Neuron (in vitro differentiated cells): ENCODE measurements around the gene ST8SIA3.
A peak's percentile ranks its signal among the peaks of the same experiment; 100 is the strongest.

Experiments
- H2AFZ ChIP-seq: one replicate; pipeline ENCODE4 v1.6.1; 2013; ENCODE audit warnings: low read depth, mild to moderate bottlenecking, inconsistent platforms, low read length, moderate library complexity
- H3K27me3 ChIP-seq: one replicate; pipeline ENCODE4 v1.6.1; 2013; ENCODE audit warnings: low read length; ENCODE audit not compliant: insufficient read depth
- H3K36me3 ChIP-seq: one replicate; pipeline ENCODE4 v1.6.1; 2013; ENCODE audit warnings: low read length; ENCODE audit not compliant: insufficient read depth
- H3K4me1 ChIP-seq: one replicate; pipeline ENCODE4 v1.6.1; 2013; ENCODE audit warnings: low read length; ENCODE audit not compliant: insufficient read depth
- H3K4me3 ChIP-seq: 2 replicates; pipeline ENCODE4 v1.5.1; 2013; ENCODE audit warnings: mild to moderate bottlenecking, low read length, moderate library complexity
- H3K9me3 ChIP-seq: one replicate; pipeline ENCODE4 v1.6.1; 2013; ENCODE audit warnings: low read length

Gene ST8SIA3

GRCh38 chr18:57337890-57338289 lies 14.5 kb upstream of the ST8SIA3 start:
- H3K4me1 ChIP-seq, result no peaks in the 10 kb centered on the region
- no peaks in the 10 kb centered on the region for H3K9me3 ChIP-seq
- H3K27me3 ChIP-seq, result peaks cover 19% of the 10 kb centered on the region
- no peak overlapping the region for H3K4me3 ChIP-seq
- no peaks in the 10 kb centered on the region for H3K36me3 ChIP-seq
- no peak overlapping the region for H2AFZ ChIP-seq

GRCh38 chr18:57343833-57344232 lies 8.5 kb upstream of the ST8SIA3 start:
- Histone ChIP-seq H3K36me3 (no peaks in the 10 kb centered on the region), H3K27me3 (peaks cover 53% of the 10 kb centered on the region), H3K9me3 (no peaks in the 10 kb centered on the region), H3K4me1 (no peaks in the 10 kb centered on the region), H3K4me3 (no peak overlapping the region), H2AFZ (no peak overlapping the region)

DNA sequence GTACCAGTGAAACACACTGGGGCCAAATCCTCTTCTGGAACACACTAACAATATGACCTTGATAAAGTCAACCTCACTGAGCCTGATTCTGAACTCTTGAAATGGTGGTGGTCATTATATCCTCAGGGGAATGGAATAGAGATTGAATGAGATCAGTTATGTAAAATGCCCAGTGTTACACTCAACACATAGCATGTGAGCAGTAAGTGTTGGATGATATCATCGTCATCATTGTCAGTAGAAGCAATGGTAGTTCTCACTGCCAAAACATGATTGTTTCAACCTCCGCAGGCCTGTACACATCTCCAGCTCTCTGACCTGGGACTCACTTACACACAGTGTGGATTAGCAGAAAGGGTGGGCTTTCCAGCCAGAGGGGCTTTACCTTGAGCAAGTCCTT lies 5.5 kb upstream of the ST8SIA3 start:
- Histone ChIP-seq H3K4me1 (no peaks in the 10 kb centered on the region), H3K4me3 (no peak overlapping the region), H3K36me3 (no peaks in the 10 kb centered on the region), H3K9me3 (no peaks in the 10 kb centered on the region), H2AFZ (no peak overlapping the region), H3K27me3 (peaks cover 59% of the 10 kb centered on the region)

GRCh38 chr18:57347784-57348183 lies 4.6 kb upstream of the ST8SIA3 start:
- H3K9me3 ChIP-seq, result no peaks in the 10 kb centered on the region
- peaks cover 64% of the 10 kb centered on the region for H3K27me3 ChIP-seq
- H3K4me3 ChIP-seq, result no peak overlapping the region
- H3K36me3 ChIP-seq, result no peaks in the 10 kb centered on the region
- H2AFZ ChIP-seq, result no peak overlapping the region
- H3K4me1 ChIP-seq, result peaks cover 7% of the 10 kb centered on the region

GRCh38 chr18:57352761-57353136 lies 392 bp downstream of the ST8SIA3 start:
- no peaks in the 10 kb centered on the region for H3K36me3 ChIP-seq
- H3K4me1 ChIP-seq, result peaks cover 16% of the 10 kb centered on the region
- peak overlapping the region; percentile 92 for H2AFZ ChIP-seq
- H3K9me3 ChIP-seq, result no peaks in the 10 kb centered on the region
- peak overlapping the region; percentile 56 for H3K4me3 ChIP-seq
- H3K27me3 ChIP-seq, result peaks cover 45% of the 10 kb centered on the region

DNA sequence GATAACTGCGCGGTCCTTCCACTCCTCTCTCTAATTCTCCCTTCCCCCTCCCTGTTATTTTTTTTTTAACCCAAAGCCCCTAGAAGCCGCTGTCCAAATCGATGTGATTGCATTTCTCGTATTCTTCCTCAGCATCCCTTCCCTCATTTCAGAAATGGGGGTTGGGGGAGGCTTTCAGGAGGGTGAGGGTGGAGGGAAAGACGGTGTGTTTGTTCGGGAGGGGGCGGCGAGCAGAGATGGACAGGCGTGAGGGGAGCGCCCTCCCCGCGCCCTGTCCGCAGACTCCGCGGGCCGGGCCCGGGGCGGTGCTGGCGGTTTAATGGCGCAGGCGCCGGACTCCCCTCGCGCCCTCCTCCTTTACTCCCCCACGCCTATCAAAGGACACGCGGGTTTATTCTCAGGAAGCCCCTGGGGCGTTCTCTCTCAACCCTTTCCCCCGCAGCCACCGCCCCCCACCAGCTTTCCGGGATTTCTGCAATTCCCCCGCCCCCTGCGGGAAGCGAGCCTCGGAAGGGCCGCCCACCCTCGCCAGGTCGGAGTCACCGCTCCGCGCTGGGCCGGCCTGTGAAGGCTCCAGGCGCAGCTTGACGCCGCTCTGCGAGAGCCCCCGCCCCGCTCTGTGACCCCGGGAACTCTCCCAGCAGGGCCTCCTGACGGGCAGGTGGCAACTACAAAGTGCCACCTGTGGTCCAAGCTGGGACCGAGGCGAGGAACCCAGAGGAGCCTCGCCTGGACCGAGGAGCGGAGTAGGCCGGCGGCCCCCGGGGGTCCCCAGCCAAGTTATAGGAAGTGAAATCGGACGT lies 981 bp downstream of the ST8SIA3 start:
- Histone ChIP-seq H3K9me3 (no peaks in the 10 kb centered on the region), H3K36me3 (no peaks in the 10 kb centered on the region), H2AFZ (peak overlapping the region; percentile 92), H3K27me3 (peaks cover 39% of the 10 kb centered on the region), H3K4me1 (peaks cover 16% of the 10 kb centered on the region), H3K4me3 (peak overlapping the region; percentile 56)

DNA sequence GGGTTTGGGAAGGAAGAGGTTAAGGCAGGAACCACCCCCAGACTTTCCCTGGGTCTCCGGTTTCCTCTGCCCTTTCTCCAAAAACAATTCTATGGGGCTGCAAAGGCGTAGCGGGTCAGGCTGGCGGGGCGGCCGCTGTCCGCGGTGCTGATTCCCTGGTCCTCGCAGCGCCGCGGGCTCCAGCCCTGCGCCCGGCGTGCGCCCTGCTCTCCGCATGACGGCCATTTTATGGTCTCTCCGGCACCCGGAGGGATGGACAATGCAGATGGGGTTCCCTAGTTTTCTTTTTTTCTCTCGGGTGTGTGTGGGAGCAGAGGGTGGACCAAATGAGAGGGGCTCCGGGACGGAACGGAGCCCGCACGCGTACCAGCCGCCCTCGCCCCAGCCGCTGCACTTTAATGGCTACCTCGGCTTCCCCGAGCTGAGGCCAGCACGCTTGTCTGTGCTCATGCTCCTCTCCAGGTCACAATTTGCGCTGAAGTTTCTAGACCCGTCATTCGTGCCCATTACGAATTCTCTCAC lies 1.6 kb downstream of the ST8SIA3 start:
- H3K36me3 ChIP-seq, result no peaks in the 10 kb centered on the region
- H2AFZ ChIP-seq, result peak overlapping the region; percentile 92
- H3K27me3 ChIP-seq, result peaks cover 38% of the 10 kb centered on the region
- H3K9me3 ChIP-seq, result no peaks in the 10 kb centered on the region
- H3K4me3 ChIP-seq, result peak overlapping the region; percentile 56
- peaks cover 16% of the 10 kb centered on the region for H3K4me1 ChIP-seq

DNA sequence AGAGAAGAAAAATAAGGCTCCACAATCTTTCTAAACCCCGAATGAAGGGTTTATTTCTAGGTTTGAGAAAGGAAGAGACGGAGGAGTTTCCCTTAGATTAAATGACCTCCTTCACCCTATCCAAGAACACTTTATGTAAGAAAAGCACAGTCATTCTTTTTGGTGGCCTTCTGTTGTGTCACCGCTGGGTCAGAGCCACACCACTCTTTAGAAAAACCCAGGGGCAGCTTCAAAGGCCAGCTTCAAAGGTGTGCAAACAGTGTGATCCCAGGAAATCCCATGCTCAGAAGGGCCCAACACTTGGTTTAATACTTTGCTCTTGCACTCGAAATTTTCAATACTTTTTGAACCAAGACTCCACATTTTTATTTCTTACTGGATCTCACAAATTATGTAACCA lies 7.1 kb downstream of the ST8SIA3 start:
- Histone ChIP-seq H2AFZ (no peak overlapping the region), H3K4me1 (no peaks in the 10 kb centered on the region)

GRCh38 chr18:57362714-57363113 lies 10.4 kb downstream of the ST8SIA3 start:
- peaks cover 8% of the 10 kb centered on the region for H3K27me3 ChIP-seq
- no peaks in the 10 kb centered on the region for H3K4me1 ChIP-seq
- H3K4me3 ChIP-seq, result no peak overlapping the region
- no peak overlapping the region for H2AFZ ChIP-seq
- H3K36me3 ChIP-seq, result no peaks in the 10 kb centered on the region
- no peaks in the 10 kb centered on the region for H3K9me3 ChIP-seq

More for the DNA sequence above, 7.1 kb downstream of the ST8SIA3 start:
- Histone ChIP-seq H3K4me3 (no peak overlapping the region), H3K9me3 (no peaks in the 10 kb centered on the region), H3K27me3 (peaks cover 20% of the 10 kb centered on the region), H3K36me3 (no peaks in the 10 kb centered on the region)

- Histone ChIP-seq H3K4me1 (no peaks in the 10 kb centered on the region), H3K9me3 (no peaks in the 10 kb centered on the region), H3K27me3 (peaks cover 11% of the 10 kb centered on the region), H2AFZ (no peak overlapping the region), H3K4me3 (no peak overlapping the region), H3K36me3 (no peaks in the 10 kb centered on the region)
Observed at GRCh38 chr18:57364460-57364859, 12.1 kb downstream of the ST8SIA3 start.

DNA sequence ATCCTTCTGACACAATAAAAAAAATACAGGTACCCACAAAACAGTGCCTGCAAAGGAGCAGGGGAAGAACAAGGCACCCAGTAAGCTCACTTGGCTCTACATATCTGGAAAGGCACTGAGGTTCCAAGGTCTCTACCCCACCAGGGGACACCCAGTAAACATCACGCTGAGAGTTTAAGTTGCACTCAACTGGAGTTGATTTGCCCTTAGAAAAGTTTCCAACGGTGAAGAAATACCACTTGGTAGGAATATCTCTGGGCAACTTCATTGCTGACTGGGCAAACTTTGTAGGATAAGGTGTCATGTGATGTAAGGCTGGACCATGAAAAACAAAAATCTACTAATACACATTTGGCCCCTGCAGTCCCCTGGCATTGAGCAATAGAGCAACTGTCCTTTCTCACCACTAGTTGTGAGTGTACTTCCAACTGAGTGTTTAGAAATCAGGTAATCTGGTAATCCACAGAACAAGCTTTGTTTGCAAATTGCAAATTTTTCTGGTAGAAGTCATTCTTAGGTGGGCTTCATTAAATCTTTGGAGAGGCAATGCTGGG lies 14.2 kb downstream of the ST8SIA3 start:
- no peaks in the 10 kb centered on the region for H3K36me3 ChIP-seq
- no peak overlapping the region for H3K4me3 ChIP-seq
- no peaks in the 10 kb centered on the region for H3K9me3 ChIP-seq
- no peak overlapping the region for H2AFZ ChIP-seq
- no peaks in the 10 kb centered on the region for H3K4me1 ChIP-seq
- H3K27me3 ChIP-seq, result peaks cover 7% of the 10 kb centered on the region

GRCh38 chr18:57372444-57372843 lies 20.1 kb downstream of the ST8SIA3 start:
- Histone ChIP-seq H2AFZ (no peak overlapping the region), H3K4me1 (no peaks in the 10 kb centered on the region), H3K4me3 (no peak overlapping the region), H3K36me3 (no peaks in the 10 kb centered on the region), H3K9me3 (no peaks in the 10 kb centered on the region), H3K27me3 (peaks cover 3% of the 10 kb centered on the region)

GRCh38 chr18:57373017-57373416 lies 20.7 kb downstream of the ST8SIA3 start:
- Histone ChIP-seq H3K36me3 (no peaks in the 10 kb centered on the region), H3K4me3 (no peak overlapping the region), H3K9me3 (no peaks in the 10 kb centered on the region), H3K27me3 (peaks cover 3% of the 10 kb centered on the region), H3K4me1 (no peaks in the 10 kb centered on the region), H2AFZ (no peak overlapping the region)
